GM23338 (cell line): ENCODE results near the gene TNFAIP3. TPM values are rescaled to one million over a fixed set of nuclear protein-coding genes. Genes with fewer than 3 reads are reported as not detected.

ENCODE experiments used
- ATAC-seq: fragments of 200-7000 bp; cut with Tn5 transposase; 3 replicates; pipeline ENCODE4 v1.9.1; 2020
- DNase-seq: peaks from one replicate; pipeline ENCODE4 v3.0.0-alpha.2; 2015; ENCODE audit warnings: low spot score
- H2AFZ ChIP-seq: fragments of 200-600 bp; sonication (generic); 2 replicates; pipeline ENCODE4 v1.8.0; 2016; ENCODE audit warnings: antibody characterized with exemption, mild to moderate bottlenecking, moderate library complexity
- H3F3A ChIP-seq: fragments of 200-600 bp; sonication (generic); replicated peaks from 2 replicates; pipeline ENCODE4 v1.8.0; 2017; ENCODE audit warnings: antibody characterized with exemption, mixed run types, low read depth
- H3K27ac ChIP-seq: fragments of 200-600 bp; sonication (generic); 2 replicates; pipeline ENCODE4 v1.6.1; 2016; ENCODE audit warnings: low read depth
- H3K27me3 ChIP-seq: fragments of 200-600 bp; sonication (generic); 2 replicates; pipeline ENCODE4 v1.8.0; 2016; ENCODE audit warnings: mild to moderate bottlenecking, mixed run types, moderate library complexity; ENCODE audit not compliant: insufficient read depth
- H3K36me3 ChIP-seq: fragments of 200-600 bp; sonication (generic); 2 replicates; pipeline ENCODE4 v1.8.0; 2016; ENCODE audit warnings: mild to moderate bottlenecking; ENCODE audit not compliant: insufficient read depth
- H3K4me1 ChIP-seq: fragments of 200-600 bp; sonication (generic); 2 replicates; pipeline ENCODE4 v1.8.0; 2016; ENCODE audit warnings: mild to moderate bottlenecking, moderate library complexity; ENCODE audit not compliant: insufficient read depth
- H3K4me2 ChIP-seq: fragments of 200-600 bp; sonication (generic); 2 replicates; pipeline ENCODE4 v1.7.1; 2017; ENCODE audit warnings: mixed run types
- H3K4me3 ChIP-seq: fragments of 200-600 bp; sonication (generic); 2 replicates; pipeline ENCODE4 v1.6.1; 2016; ENCODE audit warnings: mixed run types
- H3K79me2 ChIP-seq: fragments of 200-600 bp; sonication (generic); replicated peaks from 2 replicates; pipeline ENCODE4 v1.8.0; 2017; ENCODE audit warnings: mild to moderate bottlenecking; ENCODE audit not compliant: insufficient read depth
- H3K9me2 ChIP-seq: fragments of 200-600 bp; sonication (generic); 2 replicates; pipeline ENCODE4 v1.8.0; 2017; ENCODE audit not compliant: insufficient read depth
- H4K20me1 ChIP-seq: fragments of 200-600 bp; sonication (generic); replicated peaks from 2 replicates; pipeline ENCODE4 v1.8.0; 2017; ENCODE audit warnings: mild to moderate bottlenecking; ENCODE audit not compliant: insufficient read depth
- H3K27ac Mint-ChIP-seq: 2 replicates; pipeline ENCODE4 v1.8.0; 2020; ENCODE audit warnings: inconsistent platforms, mild to moderate bottlenecking, moderate library complexity, mixed read lengths
- H3K27me3 Mint-ChIP-seq: 3 replicates; pipeline ENCODE4 v1.8.0; 2022; ENCODE audit warnings: low read depth, mild to moderate bottlenecking, moderate library complexity, mixed read lengths, inconsistent platforms; ENCODE audit not compliant: insufficient read depth, poor library complexity
- H3K36me3 Mint-ChIP-seq: 3 replicates; pipeline ENCODE4 v1.8.0; 2021; ENCODE audit warnings: low read depth, mild to moderate bottlenecking, inconsistent platforms, moderate library complexity, mixed read lengths
- H3K4me1 Mint-ChIP-seq: 3 replicates; pipeline ENCODE4 v1.8.0; 2020; ENCODE audit warnings: mild to moderate bottlenecking, inconsistent platforms, mixed read lengths
- H3K4me3 Mint-ChIP-seq: 3 replicates; pipeline ENCODE4 v1.8.0; 2021; ENCODE audit warnings: moderate library complexity, mild to moderate bottlenecking, inconsistent platforms, mixed read lengths
- H3K9me3 Mint-ChIP-seq: 3 replicates; pipeline ENCODE4 v1.8.0; 2020; ENCODE audit warnings: moderate library complexity, mild to moderate bottlenecking, inconsistent platforms, mixed read lengths
- CREB1 ChIP-seq: fragments of 250-450 bp; sonication (Bioruptor Pico); IDR thresholded peaks from 2 replicates; pipeline ENCODE4 v1.5.0; 2020; ENCODE audit warnings: low read depth, mild to moderate bottlenecking, moderate library complexity
- CTCF ChIP-seq, 2 experiments: fragments of 200-600 bp in 1 of 2; sonication (generic) in 1 of 2; conservative IDR thresholded peaks; 2 replicates each; pipeline versions ENCODE4 v1.5.1 to v1.6.1; 2016 to 2017; ENCODE audit warnings: antibody characterized with exemption in 2 of 2, low read depth in 2 of 2, mild to moderate bottlenecking in 2 of 2, moderate library complexity in 1 of 2
- ETS1 ChIP-seq: IDR thresholded peaks from 2 replicates; pipeline ENCODE4 v1.6.1; 2016; ENCODE audit warnings: antibody characterized with exemption
- EZH2 ChIP-seq: fragments of 200-600 bp; sonication (generic); IDR thresholded peaks from one replicate; pipeline ENCODE4 v1.8.0; 2017; ENCODE audit warnings: antibody characterized with exemption, mild to moderate bottlenecking, low read depth; ENCODE audit not compliant: unreplicated experiment
- EZH2phosphoT487 ChIP-seq: fragments of 200-600 bp; sonication (generic); IDR thresholded peaks from one replicate; pipeline ENCODE4 v1.8.1; 2018; ENCODE audit warnings: antibody characterized with exemption; ENCODE audit not compliant: unreplicated experiment
- JUNB ChIP-seq: IDR thresholded peaks from one replicate; pipeline ENCODE4 v1.6.1; 2016; ENCODE audit warnings: antibody characterized with exemption; ENCODE audit not compliant: unreplicated experiment
- NANOG ChIP-seq: IDR thresholded peaks from 2 replicates; pipeline ENCODE4 v1.6.1; 2016; ENCODE audit warnings: antibody characterized with exemption, borderline replicate concordance
- POLR2AphosphoS5 ChIP-seq: IDR thresholded peaks from 2 replicates; pipeline ENCODE4 v1.6.1; 2016; ENCODE audit warnings: antibody characterized with exemption, low read depth
- REST ChIP-seq: IDR thresholded peaks from one replicate; pipeline ENCODE4 v1.6.1; 2018; ENCODE audit warnings: antibody characterized with exemption; ENCODE audit not compliant: unreplicated experiment
- STAT1 ChIP-seq: IDR thresholded peaks from one replicate; pipeline ENCODE4 v1.6.1; 2016; ENCODE audit warnings: antibody characterized with exemption; ENCODE audit not compliant: unreplicated experiment
- ZNF114 ChIP-seq: fragments of 250-450 bp; sonication (Bioruptor Pico); IDR thresholded peaks from 2 replicates; pipeline ENCODE4 v1.5.0; 2020; ENCODE audit warnings: mild to moderate bottlenecking, moderate library complexity
- ZNF331 ChIP-seq: fragments of 250-450 bp; sonication (Bioruptor Pico); IDR thresholded peaks from 2 replicates; pipeline ENCODE4 v1.5.0; 2020; ENCODE audit warnings: low read depth, mild to moderate bottlenecking, moderate library complexity
- ZNF462 ChIP-seq: fragments of 250-450 bp; sonication (Bioruptor Pico); IDR thresholded peaks from 2 replicates; pipeline ENCODE4 v1.5.0; 2020; ENCODE audit warnings: mild to moderate bottlenecking, moderate library complexity
- polyA plus RNA-seq: library from polyadenylated mRNA; unstranded; fragments of >200 nt; fragmentation: Nextera tagmentation; extraction: Ambion mirVana; gene quantifications from 2 replicates; pipeline ENCODE4 v1.2.1, GENCODE V29; 2016
- total RNA-seq: library from RNA; depleted of rRNA; stranded (reverse); fragments of >200 nt; shearing (Covaris generic); gene quantifications from 2 replicates; pipeline ENCODE4 v1.2.3, GENCODE V29; 2014

Gene TNFAIP3
- total and polyA plus RNA-seq, 2 experiments from 2014 or later, result 2.1 to 2.3 TPM

GRCh38 chr6:137902699-137903098, 35.6 kb downstream of the TNFAIP3 start:
- H3K79me2 ChIP-seq, result no peaks in the 10 kb centered on the region
- H4K20me1 ChIP-seq, result no peaks in the 10 kb centered on the region
- no peaks in the 10 kb centered on the region for H3K27me3 ChIP-seq
- H3F3A ChIP-seq, result no peaks in the 10 kb centered on the region
- H3K27ac ChIP-seq, result no peak overlapping the region
- Mint-ChIP-seq H3K36me3 (no peaks in the 10 kb centered on the region), H3K27ac (no peak overlapping the region), H3K27me3 (no peaks in the 10 kb centered on the region), H3K4me3 (no peak overlapping the region), H3K4me1 (no peaks in the 10 kb centered on the region), H3K9me3 (no peaks in the 10 kb centered on the region)
- no peaks in the 10 kb centered on the region for H3K36me3 ChIP-seq
- no peak overlapping the region for H3K4me3 ChIP-seq
- no peak for TF ChIP-seq ZNF331 (CRISPR knock-in tag)
- no peak for TF ChIP-seq EZH2
- no peak for TF ChIP-seq ZNF114 (CRISPR knock-in tag)
- no peak for TF ChIP-seq ETS1
- TF ChIP-seq REST, result no peak
- no peak for TF ChIP-seq EZH2phosphoT487
- no peak for TF ChIP-seq JUNB
- no peak for TF ChIP-seq STAT1
- TF ChIP-seq CTCF (conservative IDR thresholded peaks at IDR 0.05; ENCODE audit: low read depth in 2 of 2), result no peak
- no peak for TF ChIP-seq ZNF462 (CRISPR knock-in tag)
- TF ChIP-seq CREB1 (CRISPR knock-in tag), result no peak
- TF ChIP-seq NANOG, result no peak
- no peak for TF ChIP-seq POLR2AphosphoS5
- no peak overlapping the region for H3K4me2 ChIP-seq
- H2AFZ ChIP-seq, result no peak overlapping the region
- no peak for DNase-seq
- no peaks in the 10 kb centered on the region for H3K4me1 ChIP-seq
- no peak for ATAC-seq
- no peaks in the 10 kb centered on the region for H3K9me2 ChIP-seq
